HuH-7.5 (cell line): ENCODE results near the gene OR1J1.

Experiments
- DNase-seq: peaks from one replicate; pipeline ENCODE4 v3.0.0; 2011; ENCODE audit warnings: low spot score

Gene OR1J1

DNA sequence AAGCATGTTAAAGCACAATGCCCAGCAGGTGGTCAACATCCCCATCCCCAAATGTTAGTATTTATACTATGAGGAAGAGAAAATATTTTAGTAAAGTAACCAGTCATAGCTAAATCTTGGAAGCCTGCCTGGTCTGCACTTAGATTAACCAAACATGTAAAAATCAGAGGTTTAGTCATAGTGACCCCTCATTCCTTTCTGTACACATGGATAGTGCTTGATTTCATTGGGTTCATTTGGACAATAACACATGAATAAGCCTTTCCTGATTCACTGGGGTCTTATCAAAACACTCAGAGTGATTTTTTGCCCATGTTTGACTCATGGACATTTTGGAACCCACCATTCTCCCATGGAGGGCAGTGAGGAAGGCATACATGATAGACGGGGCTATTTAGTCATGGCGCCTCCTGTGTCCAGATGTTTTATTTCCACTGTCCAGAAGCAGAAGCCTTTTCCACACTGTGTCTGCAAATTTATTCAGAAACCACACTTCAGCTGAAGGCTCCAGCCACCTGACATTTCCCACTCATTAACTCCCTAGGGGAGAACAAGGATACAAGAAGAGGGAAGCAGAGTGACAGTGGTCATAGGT, 32.5 kb downstream of the OR1J1 start:
- DNase-seq, result no peak

DNA sequence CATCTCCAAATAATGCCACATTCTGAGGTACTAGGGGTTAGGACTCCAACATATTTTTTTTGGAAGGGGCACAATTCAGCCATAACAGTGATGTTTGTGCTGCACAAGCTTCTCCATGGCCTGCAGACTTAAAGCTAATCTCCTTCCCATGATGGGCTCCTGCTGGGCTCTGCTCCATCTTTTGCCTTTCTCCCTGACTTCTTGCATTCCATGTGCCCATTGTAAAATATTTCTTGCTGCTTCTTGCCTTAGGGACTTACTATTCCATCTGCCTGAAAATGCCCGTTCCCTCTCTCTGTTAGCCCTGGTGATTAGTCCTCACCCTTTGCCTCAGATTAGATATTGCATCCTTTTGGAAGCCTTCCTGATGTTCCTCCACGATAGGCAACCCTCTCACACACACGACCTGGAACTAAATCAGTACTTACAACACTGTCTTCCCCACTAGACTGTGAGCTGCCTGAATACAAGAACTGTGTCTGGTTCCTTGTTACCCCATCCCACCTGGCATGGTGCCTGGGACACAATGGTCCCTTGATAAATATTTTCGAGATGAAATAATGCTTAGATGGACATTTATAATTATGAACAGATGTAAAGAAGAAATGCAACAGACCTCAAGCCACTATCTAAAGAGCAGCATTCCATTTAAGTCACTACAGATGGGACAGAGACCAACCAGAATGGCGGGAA, 33.5 kb downstream of the OR1J1 start:
- DNase-seq, result no peak

DNA sequence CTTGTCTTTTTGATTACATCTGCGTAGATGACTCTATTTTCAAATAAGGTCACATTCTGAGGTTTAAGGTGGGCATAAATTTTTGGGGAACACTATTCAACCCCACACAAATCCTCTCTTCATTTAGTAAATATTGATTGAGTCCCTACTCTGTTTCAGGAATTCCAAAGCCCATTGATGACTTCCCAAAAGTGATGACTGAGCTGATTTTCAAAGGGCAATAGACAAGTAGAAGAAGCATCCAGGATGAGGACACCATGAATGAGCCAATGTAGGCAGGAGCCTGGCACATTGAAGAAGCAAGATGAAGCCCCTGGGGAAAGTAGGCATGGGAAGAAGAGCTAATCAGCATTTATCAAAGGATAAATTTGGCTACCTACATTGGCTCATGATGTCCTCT, 35.2 kb downstream of the OR1J1 start:
- no peak for DNase-seq
